SK-N-SH (cell line): ENCODE measurements around the gene ASAP2. TPM values are rescaled to one million over a fixed set of nuclear protein-coding genes. Genes with fewer than 3 reads are reported as not detected.

Experiments used
- CTCF ChIA-PET: fragments of 300-600, 350-600 bp; formaldehyde crosslinking; extraction: SDS; loops from one replicate; lab custom pipeline; 2021; lab: Yijun Ruan, JAX
- POLR2A ChIA-PET: fragments of 350-600 bp; sonication (Branson Sonifier 250); formaldehyde crosslinking; extraction: SDS; loops from one replicate; lab custom pipeline; 2020; ENCODE audit warnings: antibody characterized with exemption, inconsistent platforms; lab: Yijun Ruan, JAX
- DNase-seq: peaks from one replicate; pipeline ENCODE4 v3.0.0; 2012
- H2AFZ ChIP-seq: fragments of 200-600 bp; sonication (generic); 2 replicates; pipeline ENCODE4 v1.8.1; 2016; ENCODE audit warnings: antibody characterized with exemption, mild to moderate bottlenecking, low read depth
- H3F3A ChIP-seq: fragments of 200-600 bp; sonication (generic); replicated peaks from 2 replicates; pipeline ENCODE3; 2016; ENCODE audit warnings: antibody characterized with exemption, mild to moderate bottlenecking; ENCODE audit not compliant: insufficient read depth
- H3K27ac ChIP-seq, 2 experiments: fragments of 200-500 bp in 1 of 2; fragments of 200-600 bp in 1 of 2; sonication (Bioruptor generic) in 1 of 2; sonication (generic), shearing (Covaris generic) in 1 of 2; 2 replicates each; pipeline versions ENCODE4 v1.5.1 to v1.6.1; 2014 to 2016; ENCODE audit warnings: low read depth in 2 of 2, inconsistent platforms in 1 of 2, low read length in 1 of 2, mild to moderate bottlenecking in 1 of 2, mixed read lengths in 1 of 2
- H3K27me3 ChIP-seq: fragments of 200-600 bp; sonication (generic), shearing (Covaris generic); 2 replicates; pipeline ENCODE4 v1.6.1; 2016; ENCODE audit warnings: mixed run types; ENCODE audit not compliant: insufficient read depth
- H3K36me3 ChIP-seq, 2 experiments: fragments of 200-500 bp in 1 of 2; fragments of 200-600 bp in 1 of 2; sonication (Bioruptor generic) in 1 of 2; sonication (generic) in 1 of 2; replicated peaks in 1 of 2; 2 replicates each; pipeline versions ENCODE3 to v1.5.1; 2014 to 2016; ENCODE audit warnings: low read length in 1 of 2, mild to moderate bottlenecking in 1 of 2; ENCODE audit not compliant: insufficient read depth in 2 of 2, control insufficient read depth in 1 of 2
- H3K4me1 ChIP-seq, 2 experiments: fragments of 200-500 bp in 1 of 2; fragments of 200-600 bp in 1 of 2; sonication (Bioruptor generic) in 1 of 2; sonication (generic), shearing (Covaris generic) in 1 of 2; 2 replicates each; pipeline versions ENCODE4 v1.5.1 to v1.6.1; 2014 to 2016; ENCODE audit warnings: low read depth in 1 of 2, low read length in 1 of 2, mixed run types in 1 of 2; ENCODE audit not compliant: insufficient read depth in 2 of 2, control insufficient read depth in 1 of 2
- H3K4me2 ChIP-seq: fragments of 200-600 bp; sonication (generic), shearing (Covaris generic); 2 replicates; pipeline ENCODE4 v1.6.1; 2017; ENCODE audit warnings: mixed run types
- H3K4me3 ChIP-seq, 2 experiments: fragments of 200-500 bp in 1 of 2; fragments of 200-600 bp in 1 of 2; sonication (Bioruptor generic) in 1 of 2; sonication (generic), shearing (Covaris generic) in 1 of 2; 2 replicates each; pipeline versions ENCODE4 v1.5.1 to v1.8.1; 2014 to 2016; ENCODE audit warnings: low read depth in 2 of 2, inconsistent platforms in 1 of 2, low read length in 1 of 2, mild to moderate bottlenecking in 1 of 2, mixed read lengths in 1 of 2, moderate library complexity in 1 of 2
- H3K79me2 ChIP-seq: fragments of 200-600 bp; sonication (generic); 2 replicates; pipeline ENCODE4 v1.8.1; 2017; ENCODE audit warnings: mild to moderate bottlenecking; ENCODE audit not compliant: insufficient read depth
- H3K9ac ChIP-seq: fragments of 200-600 bp; sonication (generic); 2 replicates; pipeline ENCODE4 v1.6.1; 2017; ENCODE audit warnings: mixed run types
- H3K9me2 ChIP-seq: fragments of 200-600 bp; sonication (generic); 2 replicates; pipeline ENCODE4 v1.6.1; 2017; ENCODE audit warnings: mixed run types
- H3K9me3 ChIP-seq: fragments of 200-600 bp; sonication (generic); 2 replicates; pipeline ENCODE4 v1.6.1; 2017; ENCODE audit warnings: mixed run types, mild to moderate bottlenecking, moderate library complexity
- H4K20me1 ChIP-seq: fragments of 200-600 bp; sonication (generic); 2 replicates; pipeline ENCODE4 v1.6.1; 2017; ENCODE audit warnings: mild to moderate bottlenecking, mixed run types; ENCODE audit not compliant: insufficient read depth
- EZH2phosphoT487 ChIP-seq: fragments of 200-600 bp; sonication (generic); IDR thresholded peaks from 2 replicates; pipeline ENCODE4 v1.6.1; 2017; ENCODE audit warnings: low read depth, mixed run types, mild to moderate bottlenecking, antibody characterized with exemption, moderate library complexity, borderline replicate concordance
- GABPA ChIP-seq: IDR thresholded peaks from 2 replicates; pipeline ENCODE4 v1.4.0; 2012; ENCODE audit warnings: low read depth, mild to moderate bottlenecking
- JUND ChIP-seq: IDR thresholded peaks from 2 replicates; pipeline ENCODE4 v1.4.0; 2012
- MXI1 ChIP-seq: IDR thresholded peaks from 2 replicates; pipeline ENCODE4 v1.6.1; 2012; ENCODE audit warnings: mild to moderate bottlenecking, low read depth, low read length, improper control_type of control experiment
- POLR2AphosphoS5 ChIP-seq: IDR thresholded peaks from 2 replicates; pipeline ENCODE4 v1.6.1; 2012; ENCODE audit warnings: low read depth, low read length
- SMC3 ChIP-seq: IDR thresholded peaks from 2 replicates; pipeline ENCODE4 v1.6.1; 2012; ENCODE audit warnings: low read depth, low read length, improper control_type of control experiment
- TAF1 ChIP-seq: IDR thresholded peaks from 2 replicates; pipeline ENCODE4 v1.6.1; 2012; ENCODE audit warnings: low read depth, mild to moderate bottlenecking, low read length, moderate library complexity, borderline replicate concordance
- YY1 ChIP-seq: IDR thresholded peaks from 2 replicates; pipeline ENCODE4 v1.4.0; 2012; ENCODE audit warnings: low read depth, mild to moderate bottlenecking
- WGBS: methylation state at CpG from one replicate; pipeline ENCODE4 v1.1.6; 2017; ENCODE audit warnings: low lambda C conversion rate; 5-methylcytosine and 5-hydroxymethylcytosine counted together
- polyA plus RNA-seq, 3 experiments: library from polyadenylated mRNA; depleted of rRNA; stranded (reverse); fragments of >200 nt; gene quantifications; 2 replicates each; pipeline ENCODE4 v1.2.3, GENCODE V29; 2012
- TF ChIP-seq, protein P1 (sequence below): fragments of 200-600 bp; sonication (generic); IDR thresholded peaks from 2 replicates; pipeline ENCODE4 v1.6.1; 2017; ENCODE audit warnings: antibody characterized with exemption, mild to moderate bottlenecking, moderate library complexity
- TF ChIP-seq, protein P2 (sequence below): IDR thresholded peaks from 2 replicates; pipeline ENCODE4 v1.4.0; 2012; ENCODE audit warnings: low read depth, borderline replicate concordance
- TF ChIP-seq, protein P3 (sequence below): IDR thresholded peaks from 2 replicates; pipeline ENCODE4 v1.4.0; 2012; ENCODE audit warnings: low read depth, borderline replicate concordance
- TF ChIP-seq, protein P4 (sequence below): fragments of 150-350 bp; IDR thresholded peaks from 2 replicates; pipeline ENCODE4 v1.6.1; 2016; ENCODE audit warnings: mild to moderate bottlenecking, low read depth, low read length

The ASAP2 gene
- polyA plus RNA-seq, 1 of the 3 experiments (the other 2 are of a cell fraction), result 37.9 TPM

DNA sequence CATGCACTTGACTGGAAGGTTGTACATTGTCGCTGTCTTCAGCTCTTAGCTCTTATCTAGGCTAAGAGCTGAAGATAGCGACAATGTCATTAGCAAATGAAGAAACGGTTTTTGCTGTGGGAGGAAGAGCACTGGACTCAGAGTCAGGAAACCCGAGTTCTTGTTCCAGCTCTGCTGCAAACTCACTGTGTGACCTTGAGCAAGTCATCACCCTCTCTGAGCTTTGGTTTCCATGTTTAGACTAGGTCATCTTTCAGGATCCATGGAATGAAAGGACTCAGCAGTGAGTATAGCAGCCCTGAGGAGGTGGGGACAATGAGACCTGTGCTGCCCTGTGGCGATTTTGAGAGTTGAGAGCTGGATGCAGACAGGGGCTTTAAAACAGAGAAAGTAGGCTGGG, 85.3 kb downstream of the ASAP2 start (continued):
- TF ChIP-seq, protein P1, sequence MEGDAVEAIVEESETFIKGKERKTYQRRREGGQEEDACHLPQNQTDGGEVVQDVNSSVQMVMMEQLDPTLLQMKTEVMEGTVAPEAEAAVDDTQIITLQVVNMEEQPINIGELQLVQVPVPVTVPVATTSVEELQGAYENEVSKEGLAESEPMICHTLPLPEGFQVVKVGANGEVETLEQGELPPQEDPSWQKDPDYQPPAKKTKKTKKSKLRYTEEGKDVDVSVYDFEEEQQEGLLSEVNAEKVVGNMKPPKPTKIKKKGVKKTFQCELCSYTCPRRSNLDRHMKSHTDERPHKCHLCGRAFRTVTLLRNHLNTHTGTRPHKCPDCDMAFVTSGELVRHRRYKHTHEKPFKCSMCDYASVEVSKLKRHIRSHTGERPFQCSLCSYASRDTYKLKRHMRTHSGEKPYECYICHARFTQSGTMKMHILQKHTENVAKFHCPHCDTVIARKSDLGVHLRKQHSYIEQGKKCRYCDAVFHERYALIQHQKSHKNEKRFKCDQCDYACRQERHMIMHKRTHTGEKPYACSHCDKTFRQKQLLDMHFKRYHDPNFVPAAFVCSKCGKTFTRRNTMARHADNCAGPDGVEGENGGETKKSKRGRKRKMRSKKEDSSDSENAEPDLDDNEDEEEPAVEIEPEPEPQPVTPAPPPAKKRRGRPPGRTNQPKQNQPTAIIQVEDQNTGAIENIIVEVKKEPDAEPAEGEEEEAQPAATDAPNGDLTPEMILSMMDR, result no peak
- no peak for TF ChIP-seq GABPA
- TF ChIP-seq, protein P2, sequence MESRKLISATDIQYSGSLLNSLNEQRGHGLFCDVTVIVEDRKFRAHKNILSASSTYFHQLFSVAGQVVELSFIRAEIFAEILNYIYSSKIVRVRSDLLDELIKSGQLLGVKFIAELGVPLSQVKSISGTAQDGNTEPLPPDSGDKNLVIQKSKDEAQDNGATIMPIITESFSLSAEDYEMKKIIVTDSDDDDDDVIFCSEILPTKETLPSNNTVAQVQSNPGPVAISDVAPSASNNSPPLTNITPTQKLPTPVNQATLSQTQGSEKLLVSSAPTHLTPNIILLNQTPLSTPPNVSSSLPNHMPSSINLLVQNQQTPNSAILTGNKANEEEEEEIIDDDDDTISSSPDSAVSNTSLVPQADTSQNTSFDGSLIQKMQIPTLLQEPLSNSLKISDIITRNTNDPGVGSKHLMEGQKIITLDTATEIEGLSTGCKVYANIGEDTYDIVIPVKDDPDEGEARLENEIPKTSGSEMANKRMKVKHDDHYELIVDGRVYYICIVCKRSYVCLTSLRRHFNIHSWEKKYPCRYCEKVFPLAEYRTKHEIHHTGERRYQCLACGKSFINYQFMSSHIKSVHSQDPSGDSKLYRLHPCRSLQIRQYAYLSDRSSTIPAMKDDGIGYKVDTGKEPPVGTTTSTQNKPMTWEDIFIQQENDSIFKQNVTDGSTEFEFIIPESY, result no peak
- TF ChIP-seq JUND, result no peak
- no peak for TF ChIP-seq POLR2AphosphoS5
- TF ChIP-seq, protein P3, sequence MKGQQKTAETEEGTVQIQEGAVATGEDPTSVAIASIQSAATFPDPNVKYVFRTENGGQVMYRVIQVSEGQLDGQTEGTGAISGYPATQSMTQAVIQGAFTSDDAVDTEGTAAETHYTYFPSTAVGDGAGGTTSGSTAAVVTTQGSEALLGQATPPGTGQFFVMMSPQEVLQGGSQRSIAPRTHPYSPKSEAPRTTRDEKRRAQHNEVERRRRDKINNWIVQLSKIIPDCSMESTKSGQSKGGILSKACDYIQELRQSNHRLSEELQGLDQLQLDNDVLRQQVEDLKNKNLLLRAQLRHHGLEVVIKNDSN, result no peak
- no peak for TF ChIP-seq TAF1
- TF ChIP-seq, all 33 proteins: peak for 0

DNA sequence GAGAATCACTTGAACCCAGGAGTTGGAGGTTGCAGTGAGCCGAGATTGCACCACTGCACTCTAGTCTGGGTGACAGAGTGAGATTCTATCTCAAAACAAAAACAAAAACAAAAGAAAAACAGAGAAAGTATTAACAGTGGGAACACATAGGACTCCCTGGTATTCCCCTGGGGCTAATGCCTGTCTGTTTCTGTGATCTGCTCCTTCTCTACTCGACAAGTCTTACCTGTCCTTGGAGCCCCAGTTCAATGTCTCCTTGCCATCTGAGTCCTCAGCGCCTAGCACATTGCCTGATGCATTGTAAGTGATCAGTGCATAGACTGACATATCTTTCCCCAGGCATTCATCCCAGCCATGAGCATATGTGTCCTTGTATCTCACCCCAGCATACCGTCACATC, 85.8 kb downstream of the ASAP2 start:
- Histone ChIP-seq H3K9me2 (no peaks in the 10 kb centered on the region), H3K4me2 (no peak overlapping the region), H3K4me3 (no peak overlapping the region), H4K20me1 (peaks cover 18% of the 10 kb centered on the region; the same call in 1 of the 2 replicates), H3K9ac (no peak overlapping the region), H3K9me3 (no peaks in the 10 kb centered on the region), H3K79me2 (peaks cover 87% of the 10 kb centered on the region), H3F3A (peaks cover 29% of the 10 kb centered on the region), H2AFZ (no peak overlapping the region), H3K27ac (no peak overlapping the region), H3K4me1 (peaks cover 5 to 19% of the 10 kb centered on the region in 2 experiments; a peak in 3 of 4 replicates), H3K27me3 (no peaks in the 10 kb centered on the region), H3K36me3 (peaks cover 19 to 23% of the 10 kb centered on the region in 2 experiments)
- ChIA-PET POLR2A (interaction anchor here (0.6 kb wide), 1 partner anchor 129 kb away, joined by 3 read pairs; no protein-coding TSS in a partner anchor), CTCF (no interaction called here)
- TF ChIP-seq MXI1 (no peak), YY1 (no peak), EZH2phosphoT487 (no peak), SMC3 (no peak)
- TF ChIP-seq, protein P4, sequence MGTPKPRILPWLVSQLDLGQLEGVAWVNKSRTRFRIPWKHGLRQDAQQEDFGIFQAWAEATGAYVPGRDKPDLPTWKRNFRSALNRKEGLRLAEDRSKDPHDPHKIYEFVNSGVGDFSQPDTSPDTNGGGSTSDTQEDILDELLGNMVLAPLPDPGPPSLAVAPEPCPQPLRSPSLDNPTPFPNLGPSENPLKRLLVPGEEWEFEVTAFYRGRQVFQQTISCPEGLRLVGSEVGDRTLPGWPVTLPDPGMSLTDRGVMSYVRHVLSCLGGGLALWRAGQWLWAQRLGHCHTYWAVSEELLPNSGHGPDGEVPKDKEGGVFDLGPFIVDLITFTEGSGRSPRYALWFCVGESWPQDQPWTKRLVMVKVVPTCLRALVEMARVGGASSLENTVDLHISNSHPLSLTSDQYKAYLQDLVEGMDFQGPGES, result no peak
- no peak for DNase-seq
- WGBS, result 93% methylated on average over 4 of the region's 4 CpGs
